ENCODE results near the gene NPR1. TPM values are rescaled to one million over a fixed set of nuclear protein-coding genes. Genes with fewer than 3 reads are reported as not detected.

The NPR1 gene
- total and polyA plus RNA-seq, 2 of the 13 experiments (the other 11 are each of a cell fraction or from before 2014, with no cell fraction given): not detected

DNA sequence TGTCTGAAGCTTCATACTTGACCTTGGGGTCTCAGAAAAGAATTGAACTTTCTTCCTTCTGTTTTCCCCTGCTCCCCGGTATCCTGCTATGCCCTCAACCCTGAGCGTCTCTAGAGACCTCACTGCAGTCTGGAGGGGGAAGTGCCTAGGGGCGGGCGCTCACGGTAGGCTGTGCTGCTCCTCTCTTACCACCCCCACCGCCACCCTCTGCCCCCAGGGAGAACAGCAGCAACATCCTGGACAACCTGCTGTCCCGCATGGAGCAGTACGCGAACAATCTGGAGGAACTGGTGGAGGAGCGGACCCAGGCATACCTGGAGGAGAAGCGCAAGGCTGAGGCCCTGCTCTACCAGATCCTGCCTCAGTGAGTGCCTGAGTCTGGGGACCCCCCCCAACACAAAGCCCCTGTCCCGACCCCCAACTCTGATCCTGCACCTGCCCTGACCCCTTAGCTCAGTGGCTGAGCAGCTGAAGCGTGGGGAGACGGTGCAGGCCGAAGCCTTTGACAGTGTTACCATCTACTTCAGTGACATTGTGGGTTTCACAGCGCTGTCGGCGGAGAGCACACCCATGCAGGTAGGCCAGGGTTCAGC, 10.3 kb downstream of the NPR1 start:
- TF ChIP-seq, protein P1, sequence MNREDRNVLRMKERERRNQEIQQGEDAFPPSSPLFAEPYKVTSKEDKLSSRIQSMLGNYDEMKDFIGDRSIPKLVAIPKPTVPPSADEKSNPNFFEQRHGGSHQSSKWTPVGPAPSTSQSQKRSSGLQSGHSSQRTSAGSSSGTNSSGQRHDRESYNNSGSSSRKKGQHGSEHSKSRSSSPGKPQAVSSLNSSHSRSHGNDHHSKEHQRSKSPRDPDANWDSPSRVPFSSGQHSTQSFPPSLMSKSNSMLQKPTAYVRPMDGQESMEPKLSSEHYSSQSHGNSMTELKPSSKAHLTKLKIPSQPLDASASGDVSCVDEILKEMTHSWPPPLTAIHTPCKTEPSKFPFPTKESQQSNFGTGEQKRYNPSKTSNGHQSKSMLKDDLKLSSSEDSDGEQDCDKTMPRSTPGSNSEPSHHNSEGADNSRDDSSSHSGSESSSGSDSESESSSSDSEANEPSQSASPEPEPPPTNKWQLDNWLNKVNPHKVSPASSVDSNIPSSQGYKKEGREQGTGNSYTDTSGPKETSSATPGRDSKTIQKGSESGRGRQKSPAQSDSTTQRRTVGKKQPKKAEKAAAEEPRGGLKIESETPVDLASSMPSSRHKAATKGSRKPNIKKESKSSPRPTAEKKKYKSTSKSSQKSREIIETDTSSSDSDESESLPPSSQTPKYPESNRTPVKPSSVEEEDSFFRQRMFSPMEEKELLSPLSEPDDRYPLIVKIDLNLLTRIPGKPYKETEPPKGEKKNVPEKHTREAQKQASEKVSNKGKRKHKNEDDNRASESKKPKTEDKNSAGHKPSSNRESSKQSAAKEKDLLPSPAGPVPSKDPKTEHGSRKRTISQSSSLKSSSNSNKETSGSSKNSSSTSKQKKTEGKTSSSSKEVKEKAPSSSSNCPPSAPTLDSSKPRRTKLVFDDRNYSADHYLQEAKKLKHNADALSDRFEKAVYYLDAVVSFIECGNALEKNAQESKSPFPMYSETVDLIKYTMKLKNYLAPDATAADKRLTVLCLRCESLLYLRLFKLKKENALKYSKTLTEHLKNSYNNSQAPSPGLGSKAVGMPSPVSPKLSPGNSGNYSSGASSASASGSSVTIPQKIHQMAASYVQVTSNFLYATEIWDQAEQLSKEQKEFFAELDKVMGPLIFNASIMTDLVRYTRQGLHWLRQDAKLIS (CRISPR knock-in tag; IDR thresholded peaks at IDR 0.05): no peak
- TF ChIP-seq ZFAT (CRISPR knock-in tag; conservative IDR thresholded peaks at IDR 0.05): no peak
- no peak for TF ChIP-seq NFIB (CRISPR knock-in tag; IDR thresholded peaks at IDR 0.05; ENCODE audit: borderline replicate concordance)
- no peak for TF ChIP-seq SMYD3 (CRISPR knock-in tag; IDR thresholded peaks at IDR 0.05)
- TF ChIP-seq, protein P2, sequence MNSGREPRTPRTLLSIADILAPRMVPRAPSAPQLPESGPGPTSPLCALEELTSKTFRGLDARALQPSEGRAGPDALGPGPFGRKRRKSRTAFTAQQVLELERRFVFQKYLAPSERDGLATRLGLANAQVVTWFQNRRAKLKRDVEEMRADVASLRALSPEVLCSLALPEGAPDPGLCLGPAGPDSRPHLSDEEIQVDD (CRISPR knock-in tag; IDR thresholded peaks at IDR 0.05; ENCODE audit: borderline replicate concordance): no peak
- TF ChIP-seq CBX2 (IDR thresholded peaks at IDR 0.05; ENCODE audit: low read depth, low read length): no peak
- no peak for TF ChIP-seq CBX2 (CRISPR knock-in tag; IDR thresholded peaks at IDR 0.05; ENCODE audit: low read depth)
- TF ChIP-seq SNAPC2 (CRISPR knock-in tag; IDR thresholded peaks at IDR 0.05): no peak
- TF ChIP-seq ZNF660 (CRISPR knock-in tag; IDR thresholded peaks at IDR 0.05; ENCODE audit: borderline replicate concordance, low read depth): no peak
- no peak for TF ChIP-seq HNRNPLL (IDR thresholded peaks at IDR 0.05; ENCODE audit: low read depth, low read length, poor library complexity, severe bottlenecking)
- TF ChIP-seq, protein P3, sequence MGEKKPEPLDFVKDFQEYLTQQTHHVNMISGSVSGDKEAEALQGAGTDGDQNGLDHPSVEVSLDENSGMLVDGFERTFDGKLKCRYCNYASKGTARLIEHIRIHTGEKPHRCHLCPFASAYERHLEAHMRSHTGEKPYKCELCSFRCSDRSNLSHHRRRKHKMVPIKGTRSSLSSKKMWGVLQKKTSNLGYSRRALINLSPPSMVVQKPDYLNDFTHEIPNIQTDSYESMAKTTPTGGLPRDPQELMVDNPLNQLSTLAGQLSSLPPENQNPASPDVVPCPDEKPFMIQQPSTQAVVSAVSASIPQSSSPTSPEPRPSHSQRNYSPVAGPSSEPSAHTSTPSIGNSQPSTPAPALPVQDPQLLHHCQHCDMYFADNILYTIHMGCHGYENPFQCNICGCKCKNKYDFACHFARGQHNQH (CRISPR knock-in tag; IDR thresholded peaks at IDR 0.05): no peak
- no peak for TF ChIP-seq SALL2 (CRISPR knock-in tag; IDR thresholded peaks at IDR 0.05)
- no peak for TF ChIP-seq LCORL (IDR thresholded peaks at IDR 0.05)
- no peak for TF ChIP-seq LCORL (CRISPR knock-in tag; IDR thresholded peaks at IDR 0.05)
- no peak for TF ChIP-seq ZNF382 (CRISPR knock-in tag; IDR thresholded peaks at IDR 0.05; ENCODE audit: borderline replicate concordance)
- POLR2A ChIA-PET: interaction anchor here (0.5 kb wide), 1 partner anchor 920 kb away, joined by 5 read pairs; no protein-coding TSS in a partner anchor
- DNase-seq (ENCODE audit: low spot score): no peak
- Histone ChIP-seq H3K9ac (ENCODE audit: insufficient read depth, low read depth, low read length) (no peak overlapping the region), H3K79me2 (ENCODE audit: insufficient read depth, low read length) (no peaks in the 10 kb centered on the region), H3K36me3 (replicated peaks in 1 of 2; ENCODE audit: control insufficient read depth in 1 of 2, insufficient read depth in 2 of 2, low read length in 2 of 2) (no peaks in the 10 kb centered on the region), H4K20me1 (ENCODE audit: insufficient read depth, low read length) (no peaks in the 10 kb centered on the region), H3K4me2 (ENCODE audit: low read depth, low read length) (no peak overlapping the region), H3K4me1 (ENCODE audit: insufficient read depth, low read length) (peaks cover 16% of the 10 kb centered on the region; the same call in 1 of the 2 replicates), H3K4me3 (replicated peaks in 1 of 3; ENCODE audit: insufficient read depth in 1 of 3, low read depth in 2 of 3, low read length in 3 of 3) (no peak overlapping the region), H3K27me3 (ENCODE audit: control insufficient read depth in 1 of 2, insufficient read depth in 2 of 2, low read length in 2 of 2) (peaks cover 7 to 55% of the 10 kb centered on the region in 2 experiments; a peak in 4 of 5 replicates), H3K27ac (ENCODE audit: extremely low read length, insufficient read depth, low read length) (no peak overlapping the region), H2AFZ (ENCODE audit: low read length) (no peak overlapping the region), H3K9me3 (ENCODE audit: low read length) (no peaks in the 10 kb centered on the region)
- 26% methylated on average over 2 of the region's 18 CpGs for WGBS (ENCODE audit: low lambda C conversion rate)
- no TSS peak for BruUV-seq (replicated peaks)
- in situ Hi-C loops (cut with HindIII; ENCODE audit: extremely low pct_ligation_motif_present, low pct_unique_long_range_greater_than_20kb) (loop anchor here (10.0 kb wide), 1 partner anchor 296 kb away; the partner anchor contains the start of gene RAB13), intact Hi-C loops (cut with micrococcal nuclease; ENCODE audit: unreplicated experiment) (no loop called here)
- CTCF ChIA-PET (ENCODE audit: low intra/inter-chr PET ratio, low total read pairs): no interaction called here
- ATAC-seq: no peak
- no peak for FAIRE-seq

Data from HepG2 (cell line).